Hypothalamus (tissue), 51 donors: ENCODE results near the gene TTYH1.
"Not testable (repeated sequence)": the region's sequence is repeated elsewhere in the genome, so short reads cannot be mapped to it uniquely, and the experiment has no call there.

Experiments
- DNase-seq, 51 donors: peaks; one replicate each; lab custom pipeline; 2025; lab: John Stamatoyannopoulos, UW

Gene TTYH1

DNA sequence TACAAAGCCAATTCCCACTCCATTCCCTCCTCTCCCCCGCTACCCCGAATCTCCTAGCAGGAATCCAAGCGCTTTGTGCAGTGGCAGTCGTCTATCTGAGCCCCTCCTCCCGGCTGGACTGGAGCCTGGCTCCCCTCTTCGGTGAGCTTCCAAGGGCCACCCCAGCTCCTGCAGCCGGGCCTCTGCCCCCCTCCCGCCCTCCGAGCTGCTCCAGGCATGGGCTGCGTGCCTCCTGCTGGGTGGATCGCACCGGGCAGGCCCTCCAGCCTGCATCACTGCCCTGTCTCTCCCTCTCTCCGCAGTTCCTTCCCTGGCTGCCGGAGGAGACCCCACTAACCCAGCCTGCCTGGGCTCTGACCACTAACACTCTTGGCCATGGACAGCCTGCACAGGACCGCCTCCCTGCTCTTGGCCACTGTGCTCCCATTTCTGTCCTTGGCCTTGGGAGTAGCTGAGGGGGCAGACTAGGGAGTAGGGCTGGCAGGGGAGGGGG is 20.8 kb downstream of the TTYH1 start:
- peak in 24 of 51 donors; percentile 20 to 62 (median 48) for DNase-seq

- DNase-seq = no peak
Measured at GRCh38 chr19:54436628-54437252, 21.5 kb downstream of the TTYH1 start.

GRCh38 chr19:54439174-54439851 is 24.0 kb downstream of the TTYH1 start:
- peak in 41 of 51 donors; percentile 12 to 82 (median 59) for DNase-seq

DNA sequence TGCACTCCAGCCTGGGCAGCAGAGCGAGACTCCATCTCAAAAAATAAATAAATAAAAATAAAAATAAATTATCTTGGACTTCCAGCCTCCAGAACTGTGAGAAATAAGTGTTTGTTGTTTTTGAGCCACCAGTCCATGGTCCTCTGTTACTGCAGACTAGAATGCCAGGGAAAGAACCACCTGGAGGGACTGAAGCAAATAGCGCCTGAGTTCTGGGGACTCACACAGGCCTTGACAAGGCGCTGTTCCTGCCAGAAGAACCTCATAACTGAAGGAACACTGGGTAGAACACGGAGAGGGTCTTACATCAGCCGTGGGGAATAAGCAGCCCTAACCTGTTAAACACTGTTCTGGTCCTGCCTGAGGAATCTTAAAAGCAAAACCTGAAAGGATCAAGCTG is 25.4 kb downstream of the TTYH1 start:
- no peak for DNase-seq

DNA sequence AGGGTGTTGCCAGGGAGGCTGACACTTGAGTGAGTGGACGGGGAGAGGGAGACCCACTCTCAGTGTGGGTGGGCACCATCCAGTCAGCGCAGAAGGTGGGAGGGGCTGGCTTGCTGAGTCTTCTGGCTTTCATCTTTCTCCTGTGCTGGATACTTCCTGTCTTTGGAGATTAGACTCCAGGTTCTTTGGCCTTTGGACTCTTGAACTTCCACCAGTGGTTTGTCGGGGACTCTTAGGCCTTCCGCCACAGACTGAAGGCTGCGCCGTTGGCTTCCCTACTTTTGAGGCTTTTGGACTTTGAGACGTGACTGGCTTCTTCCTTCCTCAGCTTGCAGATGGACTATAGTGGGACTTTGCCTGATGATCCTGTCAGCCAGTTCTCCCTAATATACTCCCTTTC is 29.5 kb downstream of the TTYH1 start:
- no peak for DNase-seq

DNA sequence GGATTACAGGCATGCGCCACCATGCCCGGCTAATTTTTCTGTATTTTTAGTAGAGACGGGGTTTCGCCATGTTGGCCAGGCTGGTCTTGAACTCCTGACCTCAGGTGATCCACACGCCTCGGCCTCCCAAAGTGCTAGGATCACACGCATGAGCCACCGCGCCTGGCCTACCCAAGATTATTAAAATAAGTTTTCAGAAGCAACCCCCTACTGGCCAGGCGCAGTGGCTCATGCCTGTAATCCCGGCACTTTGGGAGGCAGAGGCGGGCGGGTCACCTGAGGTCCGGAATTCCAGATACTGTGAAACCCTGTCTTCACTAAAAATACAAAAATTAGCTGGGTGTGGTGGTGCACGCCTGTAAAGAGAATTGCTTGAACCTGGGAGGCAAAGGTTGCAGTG is 31.1 kb downstream of the TTYH1 start:
- DNase-seq = not testable (repeated sequence)

GRCh38 chr19:54448040-54448773 is 32.9 kb downstream of the TTYH1 start:
- DNase-seq = peak in 25 of 51 donors; percentile 25 to 73 (median 45)

- peak; percentile 81 to 99 (median 97) for DNase-seq
Measured at GRCh38 chr19:54448774-54449700, 33.8 kb downstream of the TTYH1 start, which contains the start of gene LENG8. TSS of gene LENG8 (plus strand) at chr19:54449199. CDS start at chr19:54451345, 2,146 bp downstream.

DNA sequence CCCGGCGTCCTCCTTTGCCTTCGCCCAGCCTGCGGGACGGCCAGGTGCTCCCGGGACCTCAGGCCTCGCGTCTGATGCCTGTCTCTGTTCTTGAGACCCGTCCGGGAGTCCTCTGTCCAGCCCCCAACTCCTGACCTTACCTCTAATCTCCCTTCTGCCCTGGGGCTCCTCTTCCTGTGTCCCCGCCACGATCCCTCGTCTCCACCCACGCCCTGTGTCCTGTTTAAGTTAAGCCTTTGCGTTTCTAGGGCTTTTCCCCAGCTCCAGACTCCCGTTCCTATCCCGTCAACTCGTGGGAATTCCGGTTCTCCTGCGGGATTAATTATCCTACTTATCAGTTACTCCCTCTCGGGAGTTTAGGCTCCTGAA is 34.4 kb downstream of the TTYH1 start:
- DNase-seq = no peak

GRCh38 chr19:54451331-54451871 is 36.1 kb downstream of the TTYH1 start:
- DNase-seq = no peak

DNA sequence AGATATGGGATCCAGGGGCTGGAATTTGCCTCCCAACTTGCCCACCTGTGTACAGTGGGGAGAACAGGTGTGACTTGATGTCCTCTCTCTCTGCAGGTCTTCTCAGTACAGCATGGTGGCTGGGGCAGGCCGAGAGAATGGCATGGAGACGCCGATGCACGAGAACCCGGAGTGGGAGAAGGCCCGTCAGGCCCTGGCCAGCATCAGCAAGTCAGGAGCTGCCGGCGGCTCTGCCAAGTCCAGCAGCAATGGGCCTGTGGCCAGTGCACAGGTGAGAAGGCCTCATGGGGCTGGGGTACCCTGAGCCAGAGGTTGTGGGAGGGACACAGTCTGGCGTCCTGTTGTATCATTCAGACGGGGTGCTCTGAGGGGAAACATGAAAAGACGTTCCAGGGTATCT is 36.7 kb downstream of the TTYH1 start:
- no peak for DNase-seq

DNA sequence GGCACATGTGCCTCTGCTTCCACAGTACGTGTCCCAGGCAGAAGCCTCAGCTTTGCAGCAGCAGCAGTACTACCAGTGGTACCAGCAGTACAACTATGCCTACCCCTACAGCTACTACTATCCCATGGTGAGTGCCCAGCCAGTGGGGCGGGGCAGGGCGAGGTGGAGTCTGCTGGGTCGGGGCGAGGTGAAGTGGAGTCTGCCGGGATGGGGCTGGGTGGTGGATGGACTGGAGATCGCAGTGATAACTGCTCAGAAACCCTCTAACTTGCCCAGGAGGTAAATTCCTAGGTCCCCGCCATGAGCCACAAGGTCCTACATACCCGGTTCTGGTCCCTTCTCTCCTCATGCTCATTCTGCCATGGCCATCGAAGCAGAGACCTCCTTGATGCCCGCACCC is 37.4 kb downstream of the TTYH1 start:
- no peak for DNase-seq

- no peak for DNase-seq
Measured at GRCh38 chr19:54453921-54454780, 38.9 kb downstream of the TTYH1 start.

DNA sequence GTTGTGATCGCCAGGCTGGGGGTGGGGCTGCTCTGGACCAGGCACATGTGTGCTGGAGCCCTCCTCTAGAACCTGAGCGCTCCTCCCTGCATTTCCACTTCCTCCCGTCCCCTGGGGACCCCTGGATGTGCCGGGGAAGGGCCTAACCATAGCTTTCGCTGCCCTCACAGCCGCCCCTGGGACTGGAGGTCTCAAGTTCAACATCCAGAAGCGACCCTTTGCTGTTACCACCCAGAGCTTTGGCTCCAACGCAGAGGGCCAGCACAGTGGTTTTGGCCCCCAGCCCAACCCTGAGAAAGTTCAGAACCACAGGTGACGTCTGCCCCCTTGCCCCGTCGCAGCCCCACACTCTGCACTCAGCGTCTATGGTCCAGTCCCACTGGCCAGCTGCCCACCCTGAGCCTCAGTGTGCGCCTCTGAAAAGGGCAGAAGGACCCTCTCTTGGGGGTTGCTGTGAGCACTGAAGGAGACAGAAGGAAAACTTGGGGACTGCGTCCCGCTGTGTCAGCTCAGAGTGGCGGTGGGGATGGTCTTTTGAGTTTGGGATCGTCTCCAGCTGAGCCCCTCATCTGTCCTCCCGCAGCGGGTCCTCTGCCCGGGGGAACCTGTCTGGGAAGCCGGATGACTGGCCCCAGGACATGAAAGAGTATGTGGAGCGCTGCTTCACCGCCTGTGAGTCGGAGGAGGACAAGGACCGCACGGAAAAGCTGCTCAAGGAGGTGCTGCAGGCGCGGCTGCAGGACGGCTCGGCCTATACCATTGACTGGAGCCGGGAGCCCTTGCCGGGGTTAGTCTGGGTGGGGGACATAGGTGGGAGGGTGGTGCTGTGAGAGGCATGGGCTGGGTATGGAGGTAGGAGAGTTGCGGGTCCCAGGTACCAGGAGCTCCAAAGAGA is 39.8 kb downstream of the TTYH1 start:
- no peak for DNase-seq

GRCh38 chr19:54455786-54456422 is 40.6 kb downstream of the TTYH1 start:
- no peak for DNase-seq

DNA sequence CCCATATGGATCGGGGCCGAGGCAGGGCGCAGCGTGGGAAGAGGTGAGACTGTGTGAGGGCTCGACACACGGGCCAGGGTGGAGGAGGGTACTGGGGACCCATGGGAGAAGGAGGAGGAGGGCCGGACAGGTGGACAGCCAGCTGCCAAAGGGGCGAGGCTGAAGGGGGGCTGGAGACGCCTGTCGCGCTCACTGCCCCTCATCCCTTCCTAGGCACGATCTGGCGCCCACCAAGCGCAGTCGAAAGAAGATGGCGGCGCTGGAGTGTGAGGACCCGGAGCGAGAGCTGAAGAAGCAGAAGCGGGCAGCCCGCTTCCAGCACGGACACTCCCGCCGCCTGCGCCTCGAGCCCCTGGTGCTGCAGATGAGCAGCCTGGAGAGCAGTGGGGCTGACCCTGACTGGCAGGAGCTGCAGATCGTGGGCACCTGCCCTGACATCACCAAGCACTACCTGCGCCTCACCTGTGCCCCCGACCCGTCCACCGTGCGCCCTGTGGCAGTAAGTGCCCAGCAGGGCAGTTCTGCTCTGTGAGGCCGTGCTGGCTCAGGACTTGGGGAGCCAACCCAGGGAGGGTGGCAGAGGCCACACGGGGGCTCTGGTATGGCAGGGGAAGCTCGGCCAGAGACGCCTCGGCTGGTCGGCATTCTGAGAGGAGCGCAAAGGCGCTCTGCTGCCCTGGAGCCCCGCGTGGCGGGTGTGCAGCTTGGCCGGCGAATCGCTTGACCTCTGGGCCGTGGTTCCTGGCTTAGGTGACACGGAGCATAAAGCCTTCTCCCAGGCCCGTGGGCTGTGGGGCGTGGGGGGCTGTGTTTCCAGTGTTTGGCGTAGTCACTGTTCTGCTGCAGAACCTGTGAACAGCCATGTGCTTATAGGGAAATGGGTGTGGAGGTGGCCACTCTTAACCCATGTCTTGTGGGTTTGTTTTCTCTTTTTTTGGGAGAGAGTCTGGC is 41.4 kb downstream of the TTYH1 start:
- DNase-seq = no peak
